ENCODE results near the gene KRTAP4-11.

DNA sequence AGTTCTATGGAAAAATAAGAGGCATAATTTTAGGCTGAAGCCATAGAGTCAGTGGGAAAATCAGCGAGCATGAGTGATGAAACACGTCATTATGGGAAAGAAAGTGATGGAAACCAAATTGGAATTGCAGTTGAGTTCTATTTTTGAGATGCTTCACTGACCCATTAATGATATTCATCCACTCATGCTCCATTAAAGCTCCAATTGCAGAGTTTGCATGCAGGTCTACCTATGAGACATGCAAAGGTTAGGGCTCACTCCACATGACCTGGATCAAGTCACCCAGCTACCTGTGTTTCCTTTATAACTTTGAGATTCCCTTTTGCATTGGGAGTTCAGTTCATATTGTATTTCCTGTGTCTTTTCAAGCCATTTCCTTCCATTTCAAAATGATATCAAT is 44.5 kb downstream of the KRTAP4-11 start:
- TF ChIP-seq HCFC1 (IDR thresholded peaks at IDR 0.05; ENCODE audit: low read depth, low read length): no peak
- TF ChIP-seq, protein P1, sequence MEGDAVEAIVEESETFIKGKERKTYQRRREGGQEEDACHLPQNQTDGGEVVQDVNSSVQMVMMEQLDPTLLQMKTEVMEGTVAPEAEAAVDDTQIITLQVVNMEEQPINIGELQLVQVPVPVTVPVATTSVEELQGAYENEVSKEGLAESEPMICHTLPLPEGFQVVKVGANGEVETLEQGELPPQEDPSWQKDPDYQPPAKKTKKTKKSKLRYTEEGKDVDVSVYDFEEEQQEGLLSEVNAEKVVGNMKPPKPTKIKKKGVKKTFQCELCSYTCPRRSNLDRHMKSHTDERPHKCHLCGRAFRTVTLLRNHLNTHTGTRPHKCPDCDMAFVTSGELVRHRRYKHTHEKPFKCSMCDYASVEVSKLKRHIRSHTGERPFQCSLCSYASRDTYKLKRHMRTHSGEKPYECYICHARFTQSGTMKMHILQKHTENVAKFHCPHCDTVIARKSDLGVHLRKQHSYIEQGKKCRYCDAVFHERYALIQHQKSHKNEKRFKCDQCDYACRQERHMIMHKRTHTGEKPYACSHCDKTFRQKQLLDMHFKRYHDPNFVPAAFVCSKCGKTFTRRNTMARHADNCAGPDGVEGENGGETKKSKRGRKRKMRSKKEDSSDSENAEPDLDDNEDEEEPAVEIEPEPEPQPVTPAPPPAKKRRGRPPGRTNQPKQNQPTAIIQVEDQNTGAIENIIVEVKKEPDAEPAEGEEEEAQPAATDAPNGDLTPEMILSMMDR (CRISPR knock-in tag; IDR thresholded peaks at IDR 0.05): no peak
- TF ChIP-seq, protein P2, sequence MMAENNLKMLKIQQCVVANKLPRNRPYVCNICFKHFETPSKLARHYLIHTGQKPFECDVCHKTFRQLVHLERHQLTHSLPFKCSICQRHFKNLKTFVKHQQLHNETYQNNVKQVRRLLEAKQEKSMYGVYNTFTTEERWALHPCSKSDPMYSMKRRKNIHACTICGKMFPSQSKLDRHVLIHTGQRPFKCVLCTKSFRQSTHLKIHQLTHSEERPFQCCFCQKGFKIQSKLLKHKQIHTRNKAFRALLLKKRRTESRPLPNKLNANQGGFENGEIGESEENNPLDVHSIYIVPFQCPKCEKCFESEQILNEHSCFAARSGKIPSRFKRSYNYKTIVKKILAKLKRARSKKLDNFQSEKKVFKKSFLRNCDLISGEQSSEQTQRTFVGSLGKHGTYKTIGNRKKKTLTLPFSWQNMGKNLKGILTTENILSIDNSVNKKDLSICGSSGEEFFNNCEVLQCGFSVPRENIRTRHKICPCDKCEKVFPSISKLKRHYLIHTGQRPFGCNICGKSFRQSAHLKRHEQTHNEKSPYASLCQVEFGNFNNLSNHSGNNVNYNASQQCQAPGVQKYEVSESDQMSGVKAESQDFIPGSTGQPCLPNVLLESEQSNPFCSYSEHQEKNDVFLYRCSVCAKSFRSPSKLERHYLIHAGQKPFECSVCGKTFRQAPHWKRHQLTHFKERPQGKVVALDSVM (CRISPR knock-in tag; IDR thresholded peaks at IDR 0.05): no peak
- no peak for TF ChIP-seq PPARG (CRISPR knock-in tag; conservative IDR thresholded peaks at IDR 0.05)
- no peak for TF ChIP-seq KLF12 (CRISPR knock-in tag; IDR thresholded peaks at IDR 0.05; ENCODE audit: borderline replicate concordance)
- TF ChIP-seq SMAD1 (CRISPR knock-in tag; IDR thresholded peaks at IDR 0.05; ENCODE audit: borderline replicate concordance, low read depth): no peak
- no peak for TF ChIP-seq KAT7 (CRISPR knock-in tag; IDR thresholded peaks at IDR 0.05; ENCODE audit: borderline replicate concordance)
- TF ChIP-seq, protein P3, sequence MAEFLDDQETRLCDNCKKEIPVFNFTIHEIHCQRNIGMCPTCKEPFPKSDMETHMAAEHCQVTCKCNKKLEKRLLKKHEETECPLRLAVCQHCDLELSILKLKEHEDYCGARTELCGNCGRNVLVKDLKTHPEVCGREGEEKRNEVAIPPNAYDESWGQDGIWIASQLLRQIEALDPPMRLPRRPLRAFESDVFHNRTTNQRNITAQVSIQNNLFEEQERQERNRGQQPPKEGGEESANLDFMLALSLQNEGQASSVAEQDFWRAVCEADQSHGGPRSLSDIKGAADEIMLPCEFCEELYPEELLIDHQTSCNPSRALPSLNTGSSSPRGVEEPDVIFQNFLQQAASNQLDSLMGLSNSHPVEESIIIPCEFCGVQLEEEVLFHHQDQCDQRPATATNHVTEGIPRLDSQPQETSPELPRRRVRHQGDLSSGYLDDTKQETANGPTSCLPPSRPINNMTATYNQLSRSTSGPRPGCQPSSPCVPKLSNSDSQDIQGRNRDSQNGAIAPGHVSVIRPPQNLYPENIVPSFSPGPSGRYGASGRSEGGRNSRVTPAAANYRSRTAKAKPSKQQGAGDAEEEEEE (CRISPR knock-in tag; IDR thresholded peaks at IDR 0.05; ENCODE audit: borderline replicate concordance): no peak
